Measurements from ENCODE around the gene EMD.

EMD gene

DNA sequence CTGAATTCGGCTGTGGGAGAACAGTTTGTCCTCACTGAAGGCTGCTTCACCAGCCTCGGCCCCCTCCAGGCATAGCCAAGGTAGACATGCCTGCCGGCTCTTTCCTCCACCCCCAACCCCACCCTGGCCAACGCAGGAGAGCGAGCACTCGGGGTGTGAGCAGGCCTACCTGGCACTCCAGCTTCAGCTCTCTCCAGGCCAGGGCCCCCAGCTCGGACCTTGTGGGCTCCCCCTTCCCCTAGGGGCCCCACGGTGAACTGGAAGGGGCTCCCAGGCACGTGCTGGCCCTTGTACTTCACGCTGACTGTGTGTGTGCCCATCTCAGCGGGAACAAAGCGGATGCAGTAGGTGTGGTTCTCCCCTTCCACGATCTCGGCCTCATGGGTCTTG, 27.1 kb upstream of the EMD start:
- no peak overlapping the region for H3K27ac ChIP-seq
- TF ChIP-seq CTCF (IDR thresholded peaks at IDR 0.05), result no peak
- no peak for TF ChIP-seq ZFX (IDR thresholded peaks at IDR 0.05; ENCODE audit: borderline replicate concordance)

GRCh38 chrX:154352466-154352865, 26.6 kb upstream of the EMD start:
- TF ChIP-seq CTCF (IDR thresholded peaks at IDR 0.05) (no peak), ZFX (IDR thresholded peaks at IDR 0.05; ENCODE audit: borderline replicate concordance) (no peak)
- H3K27ac ChIP-seq, result no peak overlapping the region

- TF ChIP-seq CTCF (IDR thresholded peaks at IDR 0.05) (no peak), ZFX (IDR thresholded peaks at IDR 0.05; ENCODE audit: borderline replicate concordance) (no peak)
- no peak overlapping the region for H3K27ac ChIP-seq
Observed at GRCh38 chrX:154353172-154353843, 25.8 kb upstream of the EMD start.

DNA sequence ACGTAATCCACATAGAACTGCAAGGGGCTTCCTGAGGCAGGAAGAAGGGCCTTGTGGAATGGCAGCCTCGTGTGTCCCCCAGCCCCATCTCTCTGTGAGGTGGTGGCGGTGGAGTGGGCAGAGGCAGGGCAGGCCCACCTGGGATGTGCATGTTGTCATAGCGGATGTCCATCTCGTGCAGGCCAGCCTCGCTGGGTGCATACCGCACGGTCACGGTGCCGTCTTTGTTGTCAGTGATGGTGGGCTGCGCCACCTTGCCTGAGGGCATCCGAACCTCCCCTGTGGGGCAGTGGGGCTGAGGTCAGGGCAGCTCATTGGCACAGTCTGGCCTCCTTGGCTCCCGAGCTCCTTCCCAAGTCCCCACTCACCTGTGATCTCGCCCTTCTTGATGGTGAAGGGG, 25.1 kb upstream of the EMD start:
- no peak overlapping the region for H3K27ac ChIP-seq
- TF ChIP-seq ZFX (IDR thresholded peaks at IDR 0.05; ENCODE audit: borderline replicate concordance) (no peak), CTCF (IDR thresholded peaks at IDR 0.05) (no peak)

DNA sequence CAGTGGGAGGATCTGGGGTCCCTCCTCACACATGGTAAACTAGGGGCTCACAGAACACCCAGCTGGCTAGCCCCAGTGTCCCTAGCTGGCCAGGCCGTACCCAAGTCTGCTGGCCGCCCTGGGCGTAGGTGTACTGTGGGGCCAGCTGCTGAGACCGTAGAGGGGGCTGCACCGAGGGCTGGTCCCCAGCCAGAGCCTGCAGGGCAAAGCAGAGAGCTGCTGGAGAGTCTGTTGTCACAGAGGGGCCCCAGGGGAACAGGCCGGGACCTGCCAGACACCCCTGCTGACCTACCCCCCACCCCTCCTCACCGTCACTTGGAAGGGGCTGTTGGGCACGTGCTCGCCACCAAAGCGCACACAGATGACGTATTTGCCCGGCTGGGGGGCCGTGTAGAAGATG, 24.6 kb upstream of the EMD start:
- no peak for TF ChIP-seq CTCF (IDR thresholded peaks at IDR 0.05)
- H3K27ac ChIP-seq, result no peak overlapping the region

DNA sequence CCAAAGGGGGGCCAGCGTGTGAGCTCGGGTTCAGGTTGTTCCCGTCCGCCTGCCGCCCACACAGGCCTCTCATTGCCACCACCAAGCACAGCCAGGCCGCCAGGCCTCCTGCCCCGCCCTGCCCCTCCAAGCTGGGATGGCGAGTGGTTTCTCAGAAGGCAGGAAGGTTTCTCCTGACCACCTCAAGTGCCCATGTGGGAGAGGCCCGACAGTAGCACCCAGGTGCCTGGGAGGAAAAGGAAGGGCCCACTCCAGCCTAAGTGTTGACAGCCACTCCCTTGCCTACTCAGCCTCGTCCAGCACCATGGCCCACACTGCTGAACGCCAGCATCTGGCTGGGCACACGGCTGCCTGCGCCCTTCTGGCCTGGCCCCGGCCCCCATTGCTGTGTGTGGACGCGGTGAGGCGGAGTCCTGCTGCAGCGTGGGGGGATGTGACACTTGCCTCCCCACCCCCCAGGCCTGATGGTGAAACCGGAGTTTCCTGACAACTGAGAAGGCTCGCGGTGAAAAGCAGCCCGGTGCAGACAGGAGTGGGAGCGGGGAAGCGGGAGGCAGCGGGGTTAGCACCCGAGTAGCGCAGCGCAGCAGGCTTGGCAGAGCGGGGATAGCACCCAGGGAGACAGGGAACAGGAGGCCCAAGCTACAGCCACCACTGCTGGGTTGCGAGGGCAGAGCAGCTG, 23.9 kb upstream of the EMD start:
- no peak for TF ChIP-seq CTCF (IDR thresholded peaks at IDR 0.05)
- TF ChIP-seq ZFX (IDR thresholded peaks at IDR 0.05; ENCODE audit: borderline replicate concordance), result no peak
- no peak overlapping the region for H3K27ac ChIP-seq

DNA sequence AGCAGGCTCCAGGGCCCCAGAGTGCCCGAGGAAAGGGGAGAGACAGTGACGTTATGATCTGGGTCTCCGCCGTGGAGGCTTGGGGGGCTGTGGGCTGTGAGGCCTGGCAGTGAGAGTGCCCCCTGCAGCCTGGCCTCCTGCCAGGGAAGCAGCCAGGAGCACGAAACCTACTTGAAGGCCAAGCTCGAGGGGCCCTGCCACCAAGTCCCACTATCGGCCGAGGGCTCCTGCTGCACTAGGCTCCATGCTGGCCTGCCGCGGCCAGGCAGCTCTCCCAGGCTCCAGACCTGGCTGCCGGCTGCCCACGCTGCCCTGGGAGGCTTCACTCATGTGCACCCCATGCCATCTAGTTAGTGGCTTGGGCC, 23.3 kb upstream of the EMD start:
- no peak for TF ChIP-seq CTCF (IDR thresholded peaks at IDR 0.05)
- TF ChIP-seq ZFX (IDR thresholded peaks at IDR 0.05; ENCODE audit: borderline replicate concordance), result no peak

More for the DNA sequence above, 23.3 kb upstream of the EMD start:
- H3K27ac ChIP-seq, result no peak overlapping the region
